ENCODE data around the gene STK32B.
"Not testable (repeated sequence)": the region's sequence is repeated elsewhere in the genome, so short reads cannot be mapped to it uniquely, and the experiment has no call there.

Gene STK32B

DNA sequence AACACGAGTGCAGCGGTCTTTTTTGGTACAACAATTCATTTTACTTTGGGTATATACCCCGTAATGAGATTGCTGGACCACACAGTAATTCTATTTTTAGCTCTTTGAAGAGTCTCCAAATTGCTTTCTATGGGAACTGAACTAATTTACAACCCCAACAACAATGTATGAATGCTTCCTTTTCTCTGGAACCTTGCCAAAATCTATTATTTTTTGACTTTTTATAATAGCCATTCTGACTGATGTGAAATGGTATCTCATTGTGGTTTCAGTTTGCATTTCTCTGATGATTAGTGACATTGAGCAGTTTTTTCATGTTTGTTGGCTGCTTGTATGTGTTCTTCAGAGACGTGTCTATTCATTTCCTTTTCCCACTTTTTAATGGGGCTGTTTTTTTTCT, 240.8 kb downstream of the STK32B start:
- TF ChIP-seq CTCF (IDR thresholded peaks at IDR 0.05; ENCODE audit: control extremely low read depth, extremely low read depth, low read depth, missing control alignments), result no peak
- CTCF ChIA-PET, result no interaction called here
- DNase-seq (ENCODE audit: extremely low spot score), result no peak
- POLR2A ChIA-PET, result no interaction called here

GRCh38 chr4:5298000-5298787, 246.9 kb downstream of the STK32B start:
- CTCF ChIA-PET; POLR2A ChIA-PET; DNase-seq (ENCODE audit: extremely low spot score): not testable (repeated sequence)

DNA sequence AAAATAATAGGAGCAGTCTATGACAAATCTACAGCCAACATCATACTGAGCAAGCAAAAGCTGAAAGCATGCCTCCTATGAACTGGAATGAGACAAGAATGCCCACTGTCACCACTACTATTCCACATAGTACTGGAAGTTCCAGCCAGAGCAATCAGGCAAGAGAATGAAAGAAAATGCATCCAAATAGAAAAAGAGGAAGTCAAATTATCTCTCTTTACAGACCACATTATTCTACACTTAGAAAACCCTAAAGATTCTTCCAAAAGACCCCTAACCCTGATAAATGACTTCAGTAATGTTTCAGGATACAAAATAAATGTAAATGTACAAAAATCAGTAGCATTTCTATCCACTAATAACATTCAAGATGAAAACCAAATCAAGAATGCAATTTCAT, 249.0 kb downstream of the STK32B start:
- ChIA-PET CTCF (no interaction called here), POLR2A (no interaction called here)
- DNase-seq (ENCODE audit: extremely low spot score), result no peak
- TF ChIP-seq CTCF (IDR thresholded peaks at IDR 0.05; ENCODE audit: control extremely low read depth, extremely low read depth, low read depth, missing control alignments), result no peak

- no peak for DNase-seq (ENCODE audit: extremely low spot score)
- CTCF ChIA-PET, result no interaction called here
- TF ChIP-seq CTCF (IDR thresholded peaks at IDR 0.05; ENCODE audit: control extremely low read depth, extremely low read depth, low read depth, missing control alignments), result no peak
- POLR2A ChIA-PET, result no interaction called here
Observed at GRCh38 chr4:5307928-5308327, 256.6 kb downstream of the STK32B start.

DNA sequence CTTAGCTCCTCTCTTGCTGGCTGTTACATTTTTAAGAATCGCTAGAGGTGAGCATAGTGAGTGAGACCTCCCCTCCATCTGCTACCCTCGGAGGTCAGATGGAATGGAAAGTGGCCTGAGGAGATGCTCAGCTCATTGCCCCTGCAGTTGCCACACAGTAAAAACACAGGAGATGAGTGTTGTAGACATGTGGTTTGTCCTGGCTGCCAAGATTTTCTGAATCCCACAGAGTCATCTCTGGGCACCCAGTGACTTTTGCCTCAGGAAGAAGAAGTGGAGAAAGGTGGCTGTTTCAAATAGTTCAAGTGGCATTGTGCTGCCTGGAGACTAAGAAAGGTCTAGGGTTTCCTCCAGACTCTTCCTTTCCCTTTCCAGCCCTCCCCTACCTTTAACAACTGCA, 271.0 kb downstream of the STK32B start:
- CTCF ChIA-PET, result no interaction called here
- TF ChIP-seq CTCF (IDR thresholded peaks at IDR 0.05; ENCODE audit: control extremely low read depth, extremely low read depth, low read depth, missing control alignments), result no peak
- DNase-seq (ENCODE audit: extremely low spot score), result no peak
- POLR2A ChIA-PET, result no interaction called here

- POLR2A ChIA-PET, result no interaction called here
- no peak for DNase-seq (ENCODE audit: extremely low spot score)
- no peak for TF ChIP-seq CTCF (IDR thresholded peaks at IDR 0.05; ENCODE audit: control extremely low read depth, extremely low read depth, low read depth, missing control alignments)
- CTCF ChIA-PET, result interaction anchor here (1.8 kb wide), 1 partner anchor 12 kb away, joined by 5 read pairs; no protein-coding TSS in a partner anchor
Observed at GRCh38 chr4:5330339-5330989, 279.2 kb downstream of the STK32B start.

DNA sequence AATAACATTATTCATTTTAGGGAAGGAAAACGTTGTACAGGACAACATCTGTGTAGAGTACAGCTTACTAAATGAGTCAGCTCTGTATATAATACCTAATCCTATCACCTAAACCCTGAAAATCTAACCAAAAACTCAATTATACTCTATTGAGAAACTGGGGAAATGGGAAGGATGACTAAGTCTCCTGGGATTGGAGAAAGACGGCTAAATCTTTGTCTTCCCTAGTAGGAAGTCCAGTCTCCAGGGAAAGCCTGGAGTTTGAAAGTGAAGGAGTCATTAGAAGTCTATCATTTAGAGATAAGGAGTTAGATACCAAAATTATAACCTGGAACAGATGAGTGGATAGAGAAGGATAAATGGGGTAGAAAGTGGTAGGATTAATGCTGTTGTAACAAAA, 286.5 kb downstream of the STK32B start:
- DNase-seq (ENCODE audit: extremely low spot score), result no peak
- ChIA-PET POLR2A (no interaction called here), CTCF (no interaction called here)
- no peak for TF ChIP-seq CTCF (IDR thresholded peaks at IDR 0.05; ENCODE audit: control extremely low read depth, extremely low read depth, low read depth, missing control alignments)

Data from GM10248 (cell line).